Dedifferentiated amniotic fluid mesenchymal stem cell (primary cell): ENCODE results near the gene RAP2C.
"Not testable (repeated sequence)": the region's sequence is repeated elsewhere in the genome, so short reads cannot be mapped to it uniquely, and the experiment has no call there.

Source experiments
- DNase-seq: peaks from one replicate; pipeline ENCODE4 v3.0.0-alpha.2; 2016; ENCODE audit errors: extremely low spot score

Gene RAP2C

DNA sequence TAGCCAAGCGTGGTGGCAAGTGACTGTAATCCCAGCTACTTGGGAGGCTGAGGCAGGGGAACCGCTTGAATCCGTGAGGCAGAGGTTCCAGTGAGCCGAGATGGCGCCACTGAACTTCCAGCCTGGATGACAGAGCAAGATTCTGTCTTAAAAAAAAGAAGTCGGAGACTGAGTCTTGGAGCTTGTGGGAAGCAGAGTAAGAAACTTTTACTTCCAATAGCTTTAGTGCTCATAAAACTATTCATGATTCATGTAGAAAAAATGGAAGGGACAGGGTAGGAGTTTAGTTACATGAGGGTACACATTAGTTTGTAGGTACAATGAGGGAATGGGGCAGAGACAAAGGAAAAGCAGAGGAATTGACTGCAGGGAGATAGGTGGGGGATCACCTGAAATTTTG lies 19.3 kb downstream of the RAP2C start:
- DNase-seq, result no peak

DNA sequence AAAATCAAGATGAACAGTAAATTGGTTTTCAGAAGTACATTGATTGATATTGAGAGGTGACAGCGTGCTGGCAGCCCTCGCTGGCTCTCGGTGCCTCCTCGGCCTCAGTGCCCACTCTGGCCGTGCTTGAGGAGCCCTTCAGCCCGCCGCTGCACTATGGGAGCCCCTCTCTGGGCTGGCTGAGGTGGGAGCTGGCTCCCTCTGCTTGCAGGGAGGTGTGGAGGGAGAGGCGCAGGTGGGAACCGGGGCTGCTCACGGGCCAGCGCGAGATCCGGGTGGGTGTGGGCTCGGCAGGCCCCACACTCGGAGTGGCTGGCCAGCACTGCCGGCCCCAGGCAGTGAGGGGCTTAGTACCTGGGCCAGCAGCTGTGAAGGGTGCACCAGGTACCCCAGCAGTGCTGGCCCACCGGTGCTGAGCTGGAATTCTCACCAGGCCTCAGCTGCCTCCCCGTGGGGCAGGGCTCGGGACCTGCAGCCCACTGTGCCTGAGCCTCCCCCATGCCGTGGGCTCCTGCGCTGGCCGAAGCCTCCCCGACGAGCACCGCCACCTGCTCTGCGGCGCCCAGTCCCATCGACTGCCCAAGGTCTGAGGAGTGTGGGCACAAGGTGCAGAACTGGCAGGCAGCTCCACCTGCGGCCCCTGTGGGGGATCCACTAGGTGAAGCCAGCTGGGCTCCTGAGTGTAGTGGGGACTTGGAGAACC lies 25.2 kb downstream of the RAP2C start:
- DNase-seq, result no peak

DNA sequence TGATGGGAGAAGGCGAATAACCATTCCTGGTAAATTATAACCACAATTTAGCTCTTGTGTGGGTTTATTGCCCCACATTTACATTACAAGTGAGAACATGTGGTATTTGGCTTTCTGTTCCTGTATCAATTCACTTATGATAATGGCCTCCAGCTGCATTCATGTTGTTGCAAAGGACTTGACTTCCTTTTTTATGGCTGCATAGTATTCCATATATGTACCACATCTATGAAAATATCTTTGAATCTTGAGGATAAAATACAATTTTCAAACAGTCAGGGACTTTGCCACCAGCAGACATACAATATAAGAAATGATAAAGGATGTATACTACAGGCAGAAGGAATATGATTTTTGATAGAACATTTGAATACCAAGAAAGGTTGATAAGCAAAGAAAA lies 27.3 kb downstream of the RAP2C start:
- DNase-seq, result no peak

DNA sequence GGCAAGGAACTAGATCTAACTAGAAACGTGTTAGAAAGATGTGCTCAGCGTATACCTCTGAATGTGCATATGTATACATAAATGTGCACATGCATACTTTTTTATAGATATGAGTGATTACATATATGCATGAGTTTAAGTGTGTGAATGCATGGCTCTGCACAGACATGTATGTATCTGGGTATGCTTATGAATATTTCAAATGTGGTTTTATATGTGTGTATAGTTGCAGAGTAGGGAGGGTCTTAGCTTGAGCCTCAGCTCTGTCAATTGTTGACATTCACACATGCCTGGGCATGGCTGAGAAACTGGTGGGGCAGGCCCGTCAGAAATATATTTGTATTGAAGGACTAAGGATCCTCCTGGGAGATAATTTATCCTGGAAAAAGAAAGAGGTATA lies 31.1 kb downstream of the RAP2C start:
- DNase-seq, result no peak

DNA sequence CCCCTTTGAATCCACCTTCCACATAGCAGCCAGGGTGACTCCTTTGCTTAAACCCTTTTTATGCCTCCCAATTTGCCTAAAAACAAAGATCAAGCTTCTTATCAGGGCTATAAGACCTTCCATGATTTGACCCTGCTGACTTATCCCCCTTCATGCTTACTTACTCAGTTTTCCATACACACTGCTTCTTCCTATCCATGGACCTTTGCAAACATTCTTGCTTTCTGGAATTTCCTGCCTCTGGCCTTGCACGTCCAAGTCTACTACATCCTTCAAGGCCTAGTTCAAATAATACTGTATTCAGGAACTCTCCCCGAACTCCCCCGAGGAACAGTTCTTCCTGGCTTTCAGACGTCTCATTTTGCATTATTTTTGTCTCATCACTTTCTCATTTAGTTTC lies 31.8 kb downstream of the RAP2C start:
- DNase-seq, result no peak

DNA sequence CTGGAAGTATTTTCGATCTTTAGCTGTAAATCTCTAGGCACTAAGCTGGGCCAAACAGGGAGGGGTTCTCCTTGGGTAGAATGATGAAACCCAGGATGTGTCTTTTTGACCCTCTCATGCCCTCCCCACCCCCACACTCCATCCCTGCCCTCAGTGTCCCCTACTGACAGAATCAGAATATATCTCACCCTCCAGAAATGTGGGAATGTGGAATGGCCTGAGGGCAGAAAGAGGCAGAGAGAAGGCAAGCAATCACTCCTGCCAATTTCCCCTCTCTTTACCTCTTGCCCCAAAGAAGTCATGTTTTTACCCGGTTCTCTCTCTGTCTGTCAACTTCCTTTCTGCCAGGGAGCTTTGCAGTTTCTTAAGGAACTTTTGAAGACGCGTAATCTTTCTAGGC lies 34.4 kb downstream of the RAP2C start:
- no peak for DNase-seq

DNA sequence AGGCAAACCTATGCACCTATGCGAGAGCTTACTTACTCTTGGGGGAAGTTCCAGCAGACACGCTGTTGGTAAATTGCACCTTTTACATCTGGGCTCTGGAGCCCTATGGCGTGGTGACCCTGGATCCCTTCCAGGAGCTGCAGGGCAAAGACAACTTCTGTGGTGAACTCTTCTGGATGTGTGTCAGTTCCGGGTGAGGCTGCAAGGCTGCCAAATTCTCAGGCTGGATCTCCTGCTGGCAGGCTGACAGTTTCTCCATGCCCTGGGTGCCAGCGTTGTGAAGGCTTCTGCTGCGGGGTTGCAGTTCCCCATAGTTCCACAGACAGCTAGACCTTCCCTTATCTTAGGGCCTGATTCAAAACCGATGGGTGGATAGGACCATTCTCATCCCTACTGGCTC lies 37.9 kb downstream of the RAP2C start:
- DNase-seq, result no peak

DNA sequence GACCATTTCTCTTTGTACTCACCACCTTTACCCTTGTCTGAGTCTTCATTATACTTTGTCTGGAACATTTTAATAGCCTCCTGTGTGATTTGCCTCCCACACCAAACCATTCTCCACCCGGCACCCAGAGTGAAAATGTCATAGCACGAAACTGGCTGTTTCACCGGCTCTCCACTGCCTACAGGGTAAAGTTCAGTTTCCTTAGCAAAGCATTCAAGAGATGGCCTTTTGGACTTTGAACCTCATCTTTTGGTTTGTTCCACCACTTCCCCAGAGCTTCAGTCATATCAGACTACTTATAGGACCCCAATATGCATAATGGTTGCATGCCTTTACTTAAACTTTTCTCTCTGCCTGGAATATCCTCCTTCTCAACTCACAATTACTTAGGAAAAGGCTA lies 38.3 kb downstream of the RAP2C start:
- no peak for DNase-seq

DNA sequence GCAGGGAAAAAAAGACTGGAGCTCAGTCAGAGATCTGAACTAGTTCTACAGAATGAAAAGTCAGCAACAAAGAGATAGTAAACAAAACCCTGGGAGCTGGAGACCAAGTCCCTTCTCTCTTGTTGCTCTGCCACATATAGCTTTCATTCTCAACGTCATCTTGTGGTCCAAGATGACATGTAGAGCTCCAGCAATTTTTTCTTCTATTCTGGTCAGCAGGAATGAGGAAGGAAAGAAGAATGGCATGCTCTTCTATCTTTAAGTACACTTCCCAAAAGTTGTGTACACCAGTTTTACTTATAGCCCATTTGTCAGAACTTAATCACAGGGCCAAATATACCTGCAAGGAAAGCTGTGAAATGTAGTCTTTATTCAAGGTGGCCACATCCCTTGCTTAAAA lies 45.6 kb downstream of the RAP2C start:
- DNase-seq, result no peak

DNA sequence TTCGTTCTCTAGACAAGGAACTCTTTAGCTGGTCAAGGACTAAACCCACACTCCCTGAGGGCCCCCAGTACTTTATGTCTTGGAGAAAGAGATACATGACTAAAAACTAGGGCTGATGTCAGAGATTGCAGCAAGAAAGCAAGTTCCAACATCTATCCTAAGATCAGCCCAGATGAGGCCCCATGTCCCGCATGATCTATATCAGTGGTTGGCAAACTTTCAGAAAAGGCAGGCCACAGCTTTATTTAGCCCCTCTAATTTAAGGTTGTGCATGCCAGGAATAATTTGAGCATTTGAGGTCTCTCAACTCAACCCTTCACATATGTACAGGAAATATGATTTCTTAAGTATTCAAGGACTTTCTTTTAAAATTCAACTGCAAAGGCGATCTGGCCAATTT lies 47.4 kb downstream of the RAP2C start:
- no peak for DNase-seq

DNA sequence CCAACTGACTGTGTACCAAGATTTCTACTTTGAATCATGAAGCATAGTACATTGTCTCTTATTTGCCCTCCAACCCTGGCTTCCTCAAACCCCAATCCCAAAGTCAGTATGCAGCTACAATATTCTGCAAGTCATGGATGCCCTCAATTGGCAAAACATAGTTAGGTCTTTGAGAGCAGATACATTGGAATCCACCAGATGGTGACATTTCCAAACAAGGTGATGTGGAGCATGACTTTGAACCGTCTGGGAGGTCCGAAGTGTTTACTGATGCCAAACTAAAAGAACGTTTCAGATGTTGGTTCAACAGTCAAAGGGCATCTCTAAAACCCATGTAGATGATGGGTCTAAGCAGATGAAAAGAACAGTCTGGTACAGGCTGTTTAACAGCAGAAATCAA lies 47.8 kb downstream of the RAP2C start:
- DNase-seq, result no peak

DNA sequence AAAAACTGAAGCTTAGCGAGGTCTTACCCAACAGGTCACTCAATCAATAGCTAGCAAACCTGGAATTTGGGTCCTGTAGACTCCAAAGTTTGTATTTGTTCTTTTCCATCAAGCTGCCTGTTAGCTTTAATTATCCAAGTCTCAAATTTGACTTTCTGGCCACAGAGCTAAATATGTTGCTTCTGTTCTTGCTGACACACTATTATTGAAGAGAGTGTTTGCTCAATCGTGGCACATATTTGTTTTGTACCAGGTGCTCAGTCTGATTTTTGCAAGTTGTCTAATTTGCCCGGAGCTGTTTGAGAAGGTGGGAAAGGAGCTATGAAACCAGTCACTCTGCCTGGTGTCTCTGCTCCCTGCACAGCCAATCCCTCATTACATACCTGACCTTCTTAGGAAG lies 49.7 kb downstream of the RAP2C start:
- no peak for DNase-seq

DNA sequence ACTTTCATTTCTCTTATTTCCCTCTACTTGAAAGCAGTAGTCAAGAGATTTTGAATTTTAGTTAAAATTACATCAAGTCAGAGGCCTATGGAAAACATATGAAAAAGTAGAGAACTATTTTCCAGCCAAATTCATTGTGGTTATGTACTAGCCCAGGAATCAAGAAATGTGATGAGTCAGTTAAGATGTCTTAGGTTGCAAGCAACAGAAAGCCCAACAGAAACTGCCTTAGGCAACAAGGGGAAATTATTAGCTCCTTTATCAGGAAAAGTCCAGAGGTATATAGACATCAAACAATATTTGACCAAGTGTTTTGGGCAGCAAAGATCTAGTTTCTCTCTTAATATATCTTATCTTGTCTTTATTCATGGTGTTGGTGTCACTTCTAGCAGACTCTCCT lies 53.6 kb downstream of the RAP2C start:
- no peak for DNase-seq

DNA sequence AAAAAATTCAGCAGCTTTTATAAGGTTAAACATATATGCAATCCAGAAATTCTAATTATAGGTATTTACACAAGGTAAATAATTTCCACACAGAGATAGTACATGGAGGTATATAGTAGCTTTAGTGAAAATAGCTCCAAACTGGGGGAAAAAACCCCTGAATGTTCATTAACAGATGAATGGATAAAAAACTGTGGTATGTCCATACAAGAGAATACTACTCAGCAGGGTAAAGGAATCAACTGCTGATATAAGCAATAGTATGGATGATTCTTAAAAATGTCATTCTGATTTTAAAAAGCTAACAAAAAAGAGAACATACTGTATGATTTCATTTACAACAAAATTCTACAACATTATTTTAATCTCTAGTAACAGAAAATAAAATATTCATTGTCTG lies 54.2 kb downstream of the RAP2C start:
- DNase-seq, result no peak

DNA sequence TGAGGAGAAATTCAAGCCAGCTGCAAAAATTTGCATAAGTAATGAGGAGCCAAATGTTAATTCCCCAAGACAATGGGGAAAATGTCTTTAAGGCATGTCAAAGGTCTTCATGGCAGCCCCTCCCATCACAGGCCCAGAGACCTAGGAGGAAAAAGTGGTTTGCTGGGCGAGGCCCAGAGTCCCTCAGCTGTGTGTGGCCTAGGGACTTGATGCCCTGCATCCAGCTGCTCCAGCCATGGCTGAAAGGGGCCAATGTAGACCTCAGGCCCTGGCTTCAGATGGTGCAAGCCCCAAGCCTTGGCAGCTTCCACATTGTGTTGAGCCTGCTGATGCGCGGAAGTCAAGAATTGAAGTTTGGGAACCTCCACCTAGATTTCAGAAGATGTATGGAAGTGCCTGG lies 56.2 kb downstream of the RAP2C start:
- DNase-seq, result not testable (repeated sequence)

DNA sequence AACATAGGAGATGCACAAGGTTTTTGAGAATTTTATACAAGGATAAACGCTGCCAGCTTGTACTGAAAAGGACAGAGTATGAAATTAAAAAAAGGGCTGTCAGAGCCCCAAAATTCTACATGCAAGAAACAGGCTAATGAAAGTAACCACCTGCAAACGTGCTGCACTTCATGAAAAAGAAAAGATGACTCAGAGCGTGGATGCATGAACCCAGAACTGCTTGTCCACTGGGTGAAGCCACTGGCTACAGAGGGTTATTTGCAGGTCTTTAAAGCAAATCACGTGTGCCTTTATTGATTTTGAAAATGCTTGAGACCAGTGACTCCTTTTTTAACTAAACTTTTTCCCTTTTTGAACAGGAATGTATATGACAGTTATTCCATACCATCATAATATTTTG lies 66.1 kb downstream of the RAP2C start:
- no peak for DNase-seq
